Activated T-helper 17 cell treated with anti-CD3 and anti-CD28 coated beads, Interleukin-2, amount 50 U/mL, for 72 hours (primary cell): Measurements from ENCODE around the gene PTPRN2. TPM values are rescaled to one million over a fixed set of nuclear protein-coding genes. Genes with fewer than 3 reads are reported as not detected.
A peak's percentile ranks its signal among the peaks of the same experiment; 100 is the strongest.

Source experiments
- ATAC-seq: fragments of 150-1000 bp; cut with Tn5 transposase; replicated peaks from 2 replicates; pipeline ENCODE4 v1.10.0; 2021; ENCODE audit warnings: mild to moderate bottlenecking, moderate library complexity
- H3K27ac Mint-ChIP-seq: one replicate; pipeline ENCODE4 v1.8.0; 2022; ENCODE audit warnings: mixed read lengths
- H3K27me3 Mint-ChIP-seq: one replicate; pipeline ENCODE4 v1.8.0; 2022; ENCODE audit warnings: mixed read lengths
- H3K36me3 Mint-ChIP-seq: one replicate; pipeline ENCODE4 v1.8.0; 2022; ENCODE audit warnings: low read depth, mild to moderate bottlenecking, mixed read lengths
- H3K4me1 Mint-ChIP-seq: one replicate; pipeline ENCODE4 v1.8.0; 2022; ENCODE audit warnings: mixed read lengths
- H3K4me3 Mint-ChIP-seq: one replicate; pipeline ENCODE4 v1.8.0; 2022; ENCODE audit warnings: mild to moderate bottlenecking, mixed read lengths
- H3K9me3 Mint-ChIP-seq: one replicate; pipeline ENCODE4 v1.8.0; 2022; ENCODE audit warnings: mixed read lengths
- total RNA-seq, 2 donors: library from RNA; stranded (reverse); gene quantifications; one replicate each; pipeline ENCODE4 v1.2.3, GENCODE V29; 2022

Gene PTPRN2
- total RNA-seq, 2 donors from 2014 or later, result 0.48 to 1.4 TPM

- Mint-ChIP-seq H3K4me3 (peak overlapping the region; percentile 46), H3K27ac (no peak overlapping the region), H3K27me3 (peaks cover 20% of the 10 kb centered on the region), H3K36me3 (no peaks in the 10 kb centered on the region), H3K4me1 (no peaks in the 10 kb centered on the region), H3K9me3 (no peaks in the 10 kb centered on the region)
- ATAC-seq, result peak; percentile 49
Measured at GRCh38 chr7:157585113-157585861, 1002.3 kb downstream of the PTPRN2 start.

- Mint-ChIP-seq H3K4me3 (no peak overlapping the region), H3K27ac (no peak overlapping the region), H3K27me3 (peaks cover 20% of the 10 kb centered on the region), H3K9me3 (no peaks in the 10 kb centered on the region), H3K36me3 (no peaks in the 10 kb centered on the region), H3K4me1 (no peaks in the 10 kb centered on the region)
- no peak for ATAC-seq
Measured at GRCh38 chr7:157584420-157584819, 1003.2 kb downstream of the PTPRN2 start.

GRCh38 chr7:157581740-157582139, 1005.9 kb downstream of the PTPRN2 start:
- ATAC-seq, result no peak
- H3K4me1 Mint-ChIP-seq, result peaks cover 1% of the 10 kb centered on the region
- H3K4me3 Mint-ChIP-seq, result no peak overlapping the region
- H3K27ac Mint-ChIP-seq, result no peak overlapping the region
- no peaks in the 10 kb centered on the region for H3K9me3 Mint-ChIP-seq
- peaks cover 10% of the 10 kb centered on the region for H3K27me3 Mint-ChIP-seq
- H3K36me3 Mint-ChIP-seq, result no peaks in the 10 kb centered on the region

- no peak for ATAC-seq
- no peak overlapping the region for H3K27ac Mint-ChIP-seq
- peaks cover 4% of the 10 kb centered on the region for H3K4me1 Mint-ChIP-seq
- H3K36me3 Mint-ChIP-seq, result no peaks in the 10 kb centered on the region
- no peak overlapping the region for H3K4me3 Mint-ChIP-seq
- peaks cover 8% of the 10 kb centered on the region for H3K27me3 Mint-ChIP-seq
- H3K9me3 Mint-ChIP-seq, result no peaks in the 10 kb centered on the region
Measured at GRCh38 chr7:157580324-157580723, 1007.3 kb downstream of the PTPRN2 start.

- no peak for ATAC-seq
- H3K27me3 Mint-ChIP-seq, result peaks cover 5% of the 10 kb centered on the region
Measured at GRCh38 chr7:157579425-157579824, 1008.2 kb downstream of the PTPRN2 start.

GRCh38 chr7:157577796-157578339, 1009.8 kb downstream of the PTPRN2 start:
- Mint-ChIP-seq H3K27me3 (no peaks in the 10 kb centered on the region), H3K27ac (no peak overlapping the region), H3K4me3 (no peak overlapping the region), H3K4me1 (peaks cover 13% of the 10 kb centered on the region), H3K36me3 (no peaks in the 10 kb centered on the region), H3K9me3 (no peaks in the 10 kb centered on the region)
- ATAC-seq, result no peak

More at GRCh38 chr7:157579425-157579824, 1008.2 kb downstream of the PTPRN2 start:
- H3K4me1 Mint-ChIP-seq, result peaks cover 4% of the 10 kb centered on the region
- no peak overlapping the region for H3K27ac Mint-ChIP-seq
- H3K9me3 Mint-ChIP-seq, result no peaks in the 10 kb centered on the region
- no peaks in the 10 kb centered on the region for H3K36me3 Mint-ChIP-seq
- no peak overlapping the region for H3K4me3 Mint-ChIP-seq

- Mint-ChIP-seq H3K36me3 (no peaks in the 10 kb centered on the region), H3K4me1 (peaks cover 13% of the 10 kb centered on the region), H3K4me3 (peak overlapping the region; percentile 86), H3K9me3 (no peaks in the 10 kb centered on the region), H3K27me3 (no peaks in the 10 kb centered on the region), H3K27ac (peak overlapping the region; percentile 87)
- no peak for ATAC-seq
Measured at GRCh38 chr7:157577061-157577460, 1010.6 kb downstream of the PTPRN2 start.

- Mint-ChIP-seq H3K27me3 (no peaks in the 10 kb centered on the region), H3K4me1 (peaks cover 13% of the 10 kb centered on the region), H3K9me3 (no peaks in the 10 kb centered on the region), H3K4me3 (peak overlapping the region; percentile 86), H3K27ac (peak overlapping the region; percentile 87), H3K36me3 (no peaks in the 10 kb centered on the region)
- peak; percentile 79 for ATAC-seq
Measured at GRCh38 chr7:157576415-157576814, 1011.2 kb downstream of the PTPRN2 start.

GRCh38 chr7:157575777-157576176, 1011.8 kb downstream of the PTPRN2 start:
- Mint-ChIP-seq H3K4me3 (peak overlapping the region; percentile 86), H3K36me3 (no peaks in the 10 kb centered on the region), H3K27ac (no peak overlapping the region), H3K9me3 (no peaks in the 10 kb centered on the region), H3K4me1 (peaks cover 13% of the 10 kb centered on the region), H3K27me3 (no peaks in the 10 kb centered on the region)
- ATAC-seq, result no peak

GRCh38 chr7:157574914-157575586, 1012.6 kb downstream of the PTPRN2 start:
- H3K27ac Mint-ChIP-seq, result no peak overlapping the region
- no peaks in the 10 kb centered on the region for H3K27me3 Mint-ChIP-seq
- no peak overlapping the region for H3K4me3 Mint-ChIP-seq
- H3K36me3 Mint-ChIP-seq, result no peaks in the 10 kb centered on the region
- peaks cover 13% of the 10 kb centered on the region for H3K4me1 Mint-ChIP-seq
- ATAC-seq, result no peak
- H3K9me3 Mint-ChIP-seq, result no peaks in the 10 kb centered on the region

- H3K4me3 Mint-ChIP-seq, result peak overlapping the region; percentile 9
- H3K27me3 Mint-ChIP-seq, result no peaks in the 10 kb centered on the region
- no peaks in the 10 kb centered on the region for H3K36me3 Mint-ChIP-seq
- peak; percentile 34 for ATAC-seq
- peaks cover 15% of the 10 kb centered on the region for H3K4me1 Mint-ChIP-seq
- no peaks in the 10 kb centered on the region for H3K9me3 Mint-ChIP-seq
- peak overlapping the region; percentile 30 for H3K27ac Mint-ChIP-seq
Measured at GRCh38 chr7:157574120-157574825, 1013.4 kb downstream of the PTPRN2 start.

- Mint-ChIP-seq H3K4me1 (peaks cover 23% of the 10 kb centered on the region), H3K36me3 (no peaks in the 10 kb centered on the region), H3K4me3 (peak overlapping the region; percentile 9), H3K9me3 (no peaks in the 10 kb centered on the region), H3K27ac (peak overlapping the region; percentile 30), H3K27me3 (no peaks in the 10 kb centered on the region)
- no peak for ATAC-seq
Measured at GRCh38 chr7:157573244-157573643, 1014.4 kb downstream of the PTPRN2 start.

GRCh38 chr7:157572622-157573021, 1015.0 kb downstream of the PTPRN2 start:
- no peak overlapping the region for H3K4me3 Mint-ChIP-seq
- H3K27ac Mint-ChIP-seq, result no peak overlapping the region
- no peaks in the 10 kb centered on the region for H3K9me3 Mint-ChIP-seq
- H3K4me1 Mint-ChIP-seq, result peaks cover 23% of the 10 kb centered on the region
- no peaks in the 10 kb centered on the region for H3K27me3 Mint-ChIP-seq
- ATAC-seq, result no peak
- H3K36me3 Mint-ChIP-seq, result no peaks in the 10 kb centered on the region

- no peaks in the 10 kb centered on the region for H3K27me3 Mint-ChIP-seq
- H3K36me3 Mint-ChIP-seq, result no peaks in the 10 kb centered on the region
- peak overlapping the region; percentile 90 for H3K27ac Mint-ChIP-seq
- no peaks in the 10 kb centered on the region for H3K9me3 Mint-ChIP-seq
- H3K4me3 Mint-ChIP-seq, result peak overlapping the region; percentile 91
- H3K4me1 Mint-ChIP-seq, result peaks cover 19% of the 10 kb centered on the region
- peak; percentile 78 for ATAC-seq
Measured at GRCh38 chr7:157570531-157571200, 1017.0 kb downstream of the PTPRN2 start.
